Measurements from ENCODE around the gene COPS9.

DNA sequence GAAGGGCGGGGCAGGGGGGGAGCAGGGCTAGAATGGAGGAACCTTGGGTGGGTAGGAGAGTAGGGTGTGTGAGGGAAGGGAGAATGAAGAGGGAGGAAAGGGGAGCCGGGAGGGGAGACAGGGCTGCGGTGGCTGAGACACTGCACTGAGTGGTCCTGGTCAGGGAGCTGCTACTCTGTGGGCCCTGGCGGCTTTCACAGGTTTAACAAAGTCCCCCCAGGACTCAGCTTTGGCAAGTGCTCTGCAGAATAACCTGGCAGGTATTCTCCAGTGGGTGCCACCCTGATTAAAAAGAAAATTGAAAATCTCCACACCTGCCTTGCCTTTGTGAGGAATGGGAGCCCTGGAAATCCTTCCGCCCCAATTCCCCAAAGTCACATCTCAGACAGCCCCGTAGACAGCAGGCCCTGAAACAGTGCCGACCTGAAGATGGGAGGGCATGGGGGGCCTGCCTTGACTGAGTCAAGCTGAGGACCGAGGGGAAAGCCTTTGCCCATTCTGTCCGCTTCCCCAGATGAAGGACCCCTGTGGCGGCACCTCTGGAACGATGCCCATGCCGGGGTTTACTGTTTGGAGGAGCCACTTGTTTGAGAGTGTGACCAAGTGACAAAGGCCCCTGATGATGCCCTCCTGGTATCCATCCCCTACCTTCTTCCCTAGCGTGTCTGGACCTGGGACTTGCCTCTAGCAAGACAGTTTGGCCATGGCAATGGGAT, 47.9 kb upstream of the COPS9 start:
- TF ChIP-seq EZH2 (IDR thresholded peaks at IDR 0.05; ENCODE audit: low read length): no peak
- TF ChIP-seq, protein P1, sequence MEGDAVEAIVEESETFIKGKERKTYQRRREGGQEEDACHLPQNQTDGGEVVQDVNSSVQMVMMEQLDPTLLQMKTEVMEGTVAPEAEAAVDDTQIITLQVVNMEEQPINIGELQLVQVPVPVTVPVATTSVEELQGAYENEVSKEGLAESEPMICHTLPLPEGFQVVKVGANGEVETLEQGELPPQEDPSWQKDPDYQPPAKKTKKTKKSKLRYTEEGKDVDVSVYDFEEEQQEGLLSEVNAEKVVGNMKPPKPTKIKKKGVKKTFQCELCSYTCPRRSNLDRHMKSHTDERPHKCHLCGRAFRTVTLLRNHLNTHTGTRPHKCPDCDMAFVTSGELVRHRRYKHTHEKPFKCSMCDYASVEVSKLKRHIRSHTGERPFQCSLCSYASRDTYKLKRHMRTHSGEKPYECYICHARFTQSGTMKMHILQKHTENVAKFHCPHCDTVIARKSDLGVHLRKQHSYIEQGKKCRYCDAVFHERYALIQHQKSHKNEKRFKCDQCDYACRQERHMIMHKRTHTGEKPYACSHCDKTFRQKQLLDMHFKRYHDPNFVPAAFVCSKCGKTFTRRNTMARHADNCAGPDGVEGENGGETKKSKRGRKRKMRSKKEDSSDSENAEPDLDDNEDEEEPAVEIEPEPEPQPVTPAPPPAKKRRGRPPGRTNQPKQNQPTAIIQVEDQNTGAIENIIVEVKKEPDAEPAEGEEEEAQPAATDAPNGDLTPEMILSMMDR (optimal IDR thresholded peaks at IDR 0.05 in 1 of 3, IDR thresholded peaks at IDR 0.05 in 1 of 3, conservative IDR thresholded peaks at IDR 0.05 in 1 of 3; ENCODE audit: extremely low read depth in 1 of 3, insufficient read depth in 2 of 3, low read length in 3 of 3): no peak

Data from keratinocyte (primary cell).